HG03135 (cell line): ENCODE measurements around the gene GFPT2.
"Not testable (repeated sequence)": the region's sequence is repeated elsewhere in the genome, so short reads cannot be mapped to it uniquely, and the experiment has no call there.

Experiments used
- ATAC-seq: cut with Tn5 transposase; IDR thresholded peaks from one replicate; pipeline ENCODE4 v1.9.1; 2021; ENCODE audit warnings: mild to moderate bottlenecking, moderate library complexity; ENCODE audit not compliant: unreplicated experiment

GFPT2 gene

DNA sequence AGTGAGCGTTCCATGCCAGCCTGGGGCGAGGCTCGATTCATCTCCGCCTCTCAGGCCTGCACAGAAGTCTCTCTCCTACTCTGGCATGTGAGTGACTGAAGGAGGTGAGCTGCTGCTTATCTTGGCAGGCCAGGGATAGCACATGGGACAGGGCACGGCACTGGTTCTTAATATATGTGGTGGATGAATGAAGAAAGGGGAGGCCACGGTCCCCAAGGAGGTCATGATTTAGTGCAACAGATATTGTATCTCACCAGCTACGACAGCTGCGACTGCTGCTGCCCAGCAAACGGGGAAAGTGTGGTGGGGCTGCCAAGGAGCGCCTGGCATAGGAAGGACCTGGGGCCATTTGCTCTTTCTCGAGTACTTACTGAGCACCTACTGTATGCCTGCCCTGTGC lies 41.9 kb downstream of the GFPT2 start:
- ATAC-seq, result no peak

DNA sequence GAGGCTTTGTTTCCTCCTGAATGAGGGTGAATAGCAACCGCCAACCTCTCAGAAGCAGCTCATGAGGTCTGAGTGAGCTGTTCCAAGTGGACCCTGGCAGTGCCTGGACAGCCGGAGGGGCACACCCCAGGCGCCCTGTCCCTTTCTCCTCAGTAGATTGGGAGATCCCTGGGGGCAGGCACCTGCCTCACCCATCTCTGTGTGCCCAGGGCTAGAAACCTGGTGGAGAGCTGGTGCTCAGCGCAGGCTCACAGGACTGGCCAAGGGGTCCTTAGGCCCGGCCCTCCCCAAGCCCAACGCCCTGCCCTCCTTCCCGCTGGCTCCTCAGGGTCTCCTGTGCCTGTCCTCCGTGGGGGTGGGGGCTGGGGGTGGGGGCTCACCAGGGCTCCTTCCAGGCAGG lies 46.3 kb downstream of the GFPT2 start:
- ATAC-seq, result no peak

DNA sequence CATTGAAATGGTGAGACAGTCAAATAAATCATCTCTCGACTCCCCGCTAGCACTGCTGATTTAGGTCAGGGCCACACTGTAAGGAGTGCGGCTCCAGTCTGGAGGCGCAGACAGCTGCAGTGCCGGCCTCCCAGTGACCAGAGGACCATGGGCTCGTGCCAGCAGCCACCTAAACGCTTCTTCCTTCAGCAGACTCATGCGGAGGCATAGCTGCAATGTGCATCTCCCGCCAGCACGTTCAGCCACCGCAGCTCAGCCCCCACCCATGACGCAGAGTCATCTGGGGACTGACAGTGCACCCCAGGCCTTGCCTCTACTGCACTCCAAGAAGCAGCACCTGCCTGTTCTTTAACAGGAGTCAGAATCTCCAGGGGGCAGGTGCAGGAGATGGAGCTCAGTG lies 47.7 kb downstream of the GFPT2 start:
- ATAC-seq, result no peak

DNA sequence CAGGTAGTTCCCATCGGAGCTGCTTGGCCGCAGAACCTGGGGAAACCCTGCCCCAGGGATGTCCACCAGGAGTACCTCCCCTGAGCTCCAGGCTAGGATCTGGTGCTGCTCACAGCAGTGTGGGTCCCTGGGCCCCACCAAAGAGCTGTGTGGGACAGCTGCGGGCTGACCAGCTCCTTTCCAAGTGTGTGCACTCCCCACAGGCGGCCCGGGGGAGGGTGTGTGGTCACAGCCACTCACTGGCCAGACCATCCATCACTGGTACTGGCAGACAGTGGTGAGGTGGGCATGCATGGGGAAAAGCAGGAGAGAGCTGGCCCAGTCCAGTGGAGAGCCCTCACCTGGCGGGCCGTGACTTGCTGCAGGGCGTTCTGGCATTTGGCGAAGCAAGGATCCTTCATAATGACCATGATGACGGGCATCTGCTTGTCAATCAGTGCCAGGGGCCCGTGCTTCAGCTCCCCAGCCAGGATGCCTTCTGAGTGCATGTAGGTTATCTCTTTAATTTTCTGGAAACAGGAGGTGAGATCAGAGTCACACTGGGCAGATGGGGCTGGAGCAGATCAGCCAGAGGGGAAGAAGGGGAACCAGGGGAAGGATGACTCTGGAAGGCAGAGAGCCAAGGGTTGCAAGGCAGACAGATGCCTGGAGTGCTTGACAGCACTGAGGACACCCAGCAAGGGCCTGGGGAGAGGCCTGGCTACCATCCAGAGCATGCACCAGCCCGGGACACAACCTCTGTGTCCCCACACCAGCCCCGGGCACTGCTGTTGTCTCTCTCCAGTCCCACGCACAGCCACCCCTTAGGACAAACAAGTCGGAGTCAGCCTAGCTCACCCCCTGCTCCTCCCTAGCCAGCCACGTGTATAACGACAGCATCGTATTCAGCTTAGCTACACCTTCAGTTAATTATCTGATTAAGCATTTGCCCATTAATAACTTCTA lies 48.4 kb downstream of the GFPT2 start:
- no peak for ATAC-seq

DNA sequence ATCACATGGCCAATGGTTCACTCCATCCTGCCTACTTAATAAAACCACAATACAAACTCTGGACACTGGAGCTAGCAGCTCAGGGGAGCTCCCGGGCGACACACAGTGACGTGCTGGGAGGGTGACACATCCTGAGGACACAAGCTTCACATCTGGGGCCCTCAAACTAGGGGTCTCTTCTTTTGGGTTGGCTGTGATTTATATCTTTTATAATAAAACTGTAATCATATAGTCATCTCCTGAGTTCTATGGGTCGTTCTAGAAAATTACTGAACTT lies 49.2 kb downstream of the GFPT2 start:
- no peak for ATAC-seq

DNA sequence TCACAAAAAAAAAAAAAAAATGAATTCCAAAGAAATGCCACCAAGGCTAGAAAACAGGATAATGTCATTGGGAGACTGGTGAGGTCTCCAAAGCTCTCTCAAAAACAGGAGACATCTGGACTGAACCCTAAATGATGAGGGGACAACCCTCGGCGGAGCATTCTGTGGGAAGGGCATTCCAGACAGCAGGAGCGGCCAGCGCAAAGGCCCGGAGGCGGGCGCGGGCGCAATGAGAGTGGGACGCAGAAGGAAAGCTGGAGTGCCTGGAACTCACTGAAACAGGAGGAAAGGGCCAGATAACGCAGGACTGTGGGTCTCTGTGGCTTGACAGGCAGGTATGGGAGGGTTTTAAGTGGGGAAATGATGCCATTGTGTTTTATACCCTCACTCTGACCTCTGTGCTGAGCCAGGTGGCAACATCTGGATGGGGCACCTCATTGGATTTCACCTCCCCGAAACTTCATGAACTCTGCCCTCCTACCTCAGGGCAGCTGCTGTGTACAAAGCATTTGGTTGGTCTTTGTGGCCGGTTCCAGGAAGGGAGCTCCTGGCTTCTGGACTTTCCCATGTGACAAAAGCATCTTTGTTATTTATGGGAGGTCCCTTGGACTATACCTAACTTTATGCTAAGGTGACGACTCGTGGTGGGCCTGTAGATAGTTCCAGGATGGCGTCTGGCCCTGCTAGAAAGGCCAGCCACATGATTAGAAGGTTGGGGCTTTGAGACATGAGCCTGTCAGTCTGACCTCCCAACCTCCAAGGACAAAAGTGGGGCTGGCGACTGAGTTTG lies 49.7 kb downstream of the GFPT2 start:
- no peak for ATAC-seq

DNA sequence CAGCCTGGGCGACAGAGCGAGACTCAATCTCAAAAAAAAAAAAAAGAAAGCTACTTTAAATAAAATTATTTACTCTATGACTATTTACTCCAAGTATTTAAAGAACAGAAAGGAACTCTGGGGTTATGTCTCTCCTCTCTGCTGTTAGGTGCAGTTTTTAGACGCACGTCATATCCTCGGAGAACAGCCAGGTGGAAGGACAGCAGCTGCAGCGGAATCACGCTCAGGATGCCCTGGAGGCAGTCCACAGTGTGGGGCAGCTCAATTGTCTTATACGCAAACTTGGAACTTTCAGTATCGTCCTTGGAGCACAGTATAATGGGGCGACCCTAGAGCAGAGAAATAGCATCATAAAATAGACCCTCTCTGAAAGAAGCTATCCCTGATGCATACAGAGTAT lies 50.9 kb downstream of the GFPT2 start:
- no peak for ATAC-seq

DNA sequence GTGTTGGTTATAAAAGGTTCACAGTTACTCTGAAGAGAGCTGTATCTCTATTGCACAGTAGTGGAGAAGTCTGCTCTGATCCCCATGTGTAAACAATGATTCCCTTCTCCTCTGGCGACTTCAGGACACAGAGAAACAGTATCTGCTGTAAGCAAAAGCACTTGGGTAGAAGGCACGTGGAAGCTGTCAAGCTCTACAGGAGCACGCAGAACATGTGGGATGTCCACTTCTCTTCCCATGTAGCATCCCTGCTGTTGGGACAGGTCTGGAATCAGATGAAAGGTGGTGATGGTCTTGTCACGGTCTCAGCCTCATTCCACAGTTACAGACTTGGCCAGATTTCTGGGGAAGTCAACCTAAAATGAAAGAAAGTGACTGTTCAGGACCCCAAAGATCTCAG lies 51.9 kb downstream of the GFPT2 start:
- no peak for ATAC-seq

DNA sequence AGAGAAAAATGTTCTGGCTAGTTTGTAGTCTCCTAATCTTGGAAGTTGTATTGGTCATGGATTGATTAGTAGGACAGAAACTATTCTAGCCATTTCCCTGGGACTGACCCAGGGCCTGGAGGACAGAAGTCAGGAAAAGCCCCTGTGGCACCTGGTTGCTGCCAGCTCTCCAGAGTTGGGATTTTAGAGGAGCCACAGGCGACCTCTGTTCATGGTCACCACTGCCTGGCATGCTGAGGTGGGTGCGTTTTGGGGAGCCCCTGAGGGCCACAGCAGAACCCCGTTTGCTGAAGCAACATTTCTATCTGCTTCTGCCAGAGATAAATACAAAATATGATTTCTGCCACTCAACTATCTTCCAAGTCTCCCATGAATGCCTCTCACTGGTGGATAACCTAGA lies 53.6 kb downstream of the GFPT2 start:
- no peak for ATAC-seq

DNA sequence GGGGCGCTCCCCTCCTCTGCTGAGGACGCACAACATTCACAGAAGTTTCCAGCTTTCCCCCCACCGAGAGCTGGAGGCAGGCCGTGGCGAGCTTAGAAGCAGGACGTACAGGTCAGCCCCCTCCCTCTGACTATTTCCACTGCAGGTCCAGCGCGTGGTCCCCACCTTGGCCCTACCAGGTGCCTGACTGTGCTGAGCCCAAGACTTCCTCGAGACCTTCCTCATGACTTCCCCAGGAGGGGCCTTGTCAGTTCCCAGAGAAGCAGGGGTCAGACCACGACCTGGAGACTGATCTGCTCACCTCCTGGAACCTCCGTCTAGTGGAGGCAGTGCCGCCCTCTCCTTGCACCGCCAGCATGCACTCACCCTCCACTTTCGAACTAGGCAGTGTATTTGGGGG lies 54.1 kb downstream of the GFPT2 start:
- ATAC-seq, result not testable (repeated sequence)

DNA sequence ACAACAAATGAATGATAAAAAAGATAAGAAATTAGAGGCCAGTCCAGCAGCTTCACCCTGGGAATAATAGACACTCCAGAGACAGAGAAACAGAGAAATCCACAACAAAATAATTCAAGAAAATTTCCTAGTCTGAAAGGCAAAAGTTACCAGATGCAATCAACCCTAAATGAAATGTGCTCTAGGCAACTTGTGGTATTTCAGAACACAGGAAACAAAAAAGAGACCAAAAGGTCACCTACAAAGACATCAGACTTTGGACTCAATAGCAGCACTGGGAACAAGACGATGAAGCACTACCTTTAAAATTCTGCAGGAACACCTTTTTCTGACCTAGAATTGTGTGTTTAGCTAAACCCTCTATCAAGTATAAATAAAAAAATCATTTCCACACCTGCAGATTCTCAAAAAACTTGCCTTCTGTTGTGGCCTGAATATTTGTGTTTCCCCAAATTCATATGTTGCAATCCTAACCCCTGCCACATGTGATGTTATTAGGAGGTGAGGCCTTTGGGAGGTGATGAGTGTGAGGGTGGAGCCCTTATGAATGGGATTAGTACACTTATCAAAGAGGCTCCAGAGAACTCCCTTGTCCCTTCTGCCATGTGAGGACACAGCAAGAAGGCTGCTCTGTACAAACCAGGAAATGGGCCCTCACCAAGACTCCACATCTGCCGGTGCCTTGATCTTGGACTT lies 55.4 kb downstream of the GFPT2 start:
- ATAC-seq, result no peak

DNA sequence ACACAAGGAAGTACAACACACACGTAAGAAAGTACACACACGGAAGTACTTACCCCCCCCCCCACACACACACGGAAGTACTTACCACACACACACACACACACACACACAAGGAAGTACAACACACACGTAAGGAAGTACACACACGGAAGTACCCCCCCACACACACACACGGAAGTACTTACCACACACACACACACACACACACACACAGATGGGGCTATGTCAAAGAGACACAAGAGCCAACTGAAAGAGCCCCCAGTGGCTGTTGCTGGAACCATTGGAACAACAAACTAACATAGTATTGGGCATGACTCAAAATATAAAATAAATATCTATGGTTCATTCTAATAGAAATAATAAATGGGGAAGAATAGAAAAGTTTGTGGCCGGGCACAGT lies 56.4 kb downstream of the GFPT2 start:
- no peak for ATAC-seq

DNA sequence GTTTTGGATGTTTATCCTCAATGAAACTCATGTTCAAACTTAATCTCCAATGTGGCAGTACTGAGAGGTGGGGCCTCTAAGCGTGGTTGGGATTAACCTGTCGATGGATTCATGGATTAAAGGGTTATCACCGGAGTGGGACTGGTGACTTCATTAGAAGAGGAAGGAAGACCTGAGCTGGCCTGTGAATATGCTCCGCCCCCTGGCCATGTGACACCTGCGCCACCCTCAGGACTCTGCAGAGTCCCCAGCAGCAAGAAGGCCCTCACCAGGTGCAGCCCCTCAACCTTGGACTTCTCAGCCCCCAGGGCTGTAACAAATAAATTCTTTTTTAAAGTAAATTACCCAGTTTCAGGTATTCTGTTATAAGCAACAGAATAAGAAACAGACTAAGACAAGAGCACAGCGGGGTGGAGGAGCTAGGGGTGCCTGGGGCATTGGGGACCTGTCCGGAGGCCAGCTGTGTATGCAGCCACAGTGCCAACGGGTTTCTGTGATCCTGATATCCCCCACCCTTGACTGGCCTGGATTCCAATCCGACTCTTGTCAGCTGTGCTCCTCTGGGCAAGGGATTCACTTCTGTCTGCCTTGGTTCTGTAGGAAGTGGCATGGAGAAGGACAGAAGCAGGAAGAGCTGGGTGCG lies 58.1 kb downstream of the GFPT2 start:
- ATAC-seq, result no peak

DNA sequence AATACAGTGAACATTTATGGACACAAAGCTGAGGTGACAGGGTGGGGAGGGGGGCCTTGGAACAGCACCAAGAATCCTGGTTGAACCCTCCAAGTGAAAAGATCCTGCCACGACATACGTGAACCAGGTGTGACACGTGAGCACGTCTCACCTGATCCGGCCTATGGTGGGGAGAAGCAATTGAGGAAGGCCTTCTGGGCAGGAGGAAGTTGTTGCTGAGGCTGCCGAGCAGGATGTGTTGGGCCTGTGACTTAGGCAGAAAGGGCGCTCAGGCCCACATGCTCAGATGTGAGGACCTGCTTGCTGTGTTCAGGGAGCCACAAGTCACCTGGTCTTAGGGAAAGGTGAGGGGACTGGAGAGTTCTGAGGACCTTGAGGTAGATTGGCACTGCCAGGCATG lies 58.7 kb downstream of the GFPT2 start:
- ATAC-seq, result no peak

DNA sequence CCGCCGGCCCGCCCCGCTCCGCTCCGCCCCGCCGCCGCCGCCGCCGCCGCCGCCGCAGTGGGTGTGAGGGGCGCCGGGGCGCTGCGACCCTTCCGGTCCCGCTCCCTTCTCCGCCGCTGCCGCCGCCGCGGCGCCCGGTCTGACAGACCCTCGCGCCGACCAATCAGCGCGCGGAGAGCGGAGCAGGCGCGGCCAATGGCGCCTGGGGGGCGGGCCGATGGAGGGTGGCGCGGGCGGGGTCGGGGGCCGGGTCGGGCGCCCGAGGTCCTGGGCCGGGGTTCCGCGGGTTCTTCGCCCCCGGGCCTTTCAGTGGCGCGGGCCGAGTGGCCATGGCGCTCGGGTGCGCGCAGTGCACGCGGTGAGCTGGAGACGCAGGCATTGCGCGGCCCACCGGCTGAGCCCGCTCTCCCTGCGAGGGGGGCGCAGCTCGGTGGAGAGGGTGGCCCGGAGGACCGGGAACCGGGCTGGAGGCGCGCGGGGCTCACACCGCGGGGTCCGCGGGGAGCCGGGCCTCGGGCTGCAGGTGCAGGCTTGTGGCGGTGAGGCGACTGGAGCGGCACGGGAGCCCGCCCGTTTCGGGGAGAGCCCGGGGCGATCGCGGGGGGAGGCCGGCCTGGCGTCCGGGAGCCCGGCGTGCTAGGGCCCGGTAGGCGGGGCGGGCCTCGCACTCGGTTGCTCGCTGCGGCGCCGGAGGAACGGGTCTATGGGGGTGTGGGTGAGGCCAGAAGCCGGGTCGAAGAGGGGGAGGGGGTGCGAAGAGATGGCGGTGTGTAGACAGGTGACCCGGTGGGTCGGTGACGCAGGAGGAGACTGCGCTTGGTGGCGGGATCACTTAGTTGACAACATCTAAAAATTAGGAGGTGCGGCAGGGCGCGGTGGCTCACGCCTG lies 60.9 kb downstream of the GFPT2 start, which contains the start of gene MAPK9:
MAPK9 (minus strand) TSS at position 141 of the 889 bp plus-strand sequence. CDS start 11,522 bp downstream, outside the sequence.
- ATAC-seq, result peak; percentile 86

DNA sequence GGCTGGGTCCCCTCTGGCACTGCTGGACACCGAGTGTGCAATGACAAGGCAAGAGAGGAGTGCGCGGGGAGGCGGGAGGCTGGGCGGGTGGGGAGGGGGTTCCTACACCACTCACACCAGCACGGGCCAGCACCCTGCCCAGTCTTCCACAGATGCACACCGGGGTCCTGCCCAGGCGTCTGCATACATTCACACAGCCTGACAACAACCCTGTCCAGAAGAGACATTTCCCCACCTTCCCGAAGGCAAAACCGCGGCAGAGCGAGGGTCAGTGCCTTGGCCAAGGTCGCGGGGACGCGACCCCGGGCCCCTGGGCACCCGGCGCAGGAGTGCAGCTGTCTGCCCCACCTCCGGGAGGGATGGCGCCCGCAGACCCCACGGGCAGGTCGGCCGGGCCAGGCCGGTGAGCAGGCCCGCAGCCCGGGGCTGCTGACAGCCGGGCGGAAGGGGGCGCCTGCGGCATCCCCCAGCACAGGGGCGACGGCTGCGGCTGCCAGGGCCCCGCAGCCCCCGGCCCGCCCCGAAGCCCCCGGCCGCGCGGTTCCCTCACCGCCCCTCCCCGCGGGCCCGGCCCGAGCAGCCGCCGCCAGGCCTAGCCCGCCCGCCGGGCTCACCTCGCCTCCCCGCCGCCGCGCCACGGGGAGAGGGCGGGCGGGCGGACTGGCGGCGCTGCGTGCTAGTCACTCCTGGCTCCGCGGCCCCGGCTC lies 61.7 kb downstream of the GFPT2 start:
- ATAC-seq, result peak; percentile 36

DNA sequence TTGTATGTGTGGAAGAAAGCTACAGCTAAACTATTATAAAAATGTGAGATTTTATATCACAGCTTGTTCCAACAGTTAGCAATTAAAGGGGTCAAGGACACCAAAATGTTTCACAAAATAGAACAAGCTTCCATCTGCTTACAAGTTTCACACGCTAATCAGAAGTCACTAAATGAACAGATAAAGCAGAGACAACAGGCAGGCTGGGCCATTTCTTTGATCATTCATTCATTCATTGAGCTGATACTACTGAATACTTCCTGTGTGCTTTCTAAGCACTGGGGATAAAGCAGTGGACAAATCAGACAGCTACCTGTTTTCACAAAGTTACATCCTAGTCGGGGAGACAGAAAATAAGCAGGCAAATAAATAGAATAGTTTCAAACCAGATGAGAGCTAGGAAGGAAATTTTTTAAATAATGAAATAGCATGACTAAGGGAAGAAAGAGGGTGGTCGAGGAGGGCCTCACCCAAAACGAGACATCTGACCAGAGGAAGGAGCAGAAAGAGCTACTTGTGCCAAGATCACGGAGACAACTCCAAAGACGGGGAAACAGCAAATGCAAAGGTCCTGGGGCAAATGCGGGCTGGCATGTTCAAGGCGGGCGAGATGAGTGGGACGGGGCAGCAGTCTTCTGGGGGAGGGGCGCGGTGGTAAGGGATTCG lies 62.4 kb downstream of the GFPT2 start:
- ATAC-seq, result no peak

DNA sequence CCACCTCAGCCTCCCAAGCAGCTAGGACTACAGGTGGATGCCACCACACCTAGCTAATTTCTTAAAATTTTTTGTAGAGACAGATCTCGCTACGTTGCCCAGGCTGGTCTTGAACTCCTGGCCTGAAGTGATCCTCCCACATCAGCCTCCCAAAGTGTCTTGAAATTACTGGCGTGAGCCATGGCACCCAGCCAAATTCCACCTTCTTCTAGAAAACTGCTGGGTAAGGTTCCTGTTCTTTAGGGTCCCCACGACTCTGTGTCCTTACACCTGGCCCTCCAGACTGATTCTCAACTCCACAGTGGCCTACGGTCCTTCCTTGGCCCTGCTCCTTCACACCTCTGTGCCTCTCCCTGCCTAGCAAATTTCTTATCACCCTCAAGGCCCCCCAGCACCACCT lies 63.2 kb downstream of the GFPT2 start:
- no peak for ATAC-seq

DNA sequence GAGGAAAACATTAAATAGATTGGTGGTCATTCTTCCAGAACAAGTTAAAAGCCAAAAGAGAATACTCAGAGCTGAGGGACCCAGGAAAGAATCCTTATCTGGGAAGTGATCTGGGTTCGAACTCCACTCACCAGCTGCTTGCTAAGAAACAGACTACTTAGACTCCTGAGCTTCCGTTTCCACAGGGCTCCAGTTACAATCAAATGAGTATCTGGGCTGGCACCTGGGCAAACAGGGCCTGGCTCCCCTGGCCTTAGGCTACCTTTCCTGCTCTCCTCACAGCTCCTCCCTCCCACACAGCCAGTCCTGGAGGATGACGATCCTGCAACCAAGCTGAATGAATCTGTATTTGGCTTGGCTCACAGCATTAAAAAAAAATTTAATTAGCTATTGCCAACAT lies 63.7 kb downstream of the GFPT2 start:
- ATAC-seq, result no peak
